ENCODE results near the gene SIRPD. TPM values are rescaled to one million over a fixed set of nuclear protein-coding genes. Genes with fewer than 3 reads are reported as not detected.

The SIRPD gene
- total RNA-seq, 1 experiment from 2014 or later = 0.18 TPM

DNA sequence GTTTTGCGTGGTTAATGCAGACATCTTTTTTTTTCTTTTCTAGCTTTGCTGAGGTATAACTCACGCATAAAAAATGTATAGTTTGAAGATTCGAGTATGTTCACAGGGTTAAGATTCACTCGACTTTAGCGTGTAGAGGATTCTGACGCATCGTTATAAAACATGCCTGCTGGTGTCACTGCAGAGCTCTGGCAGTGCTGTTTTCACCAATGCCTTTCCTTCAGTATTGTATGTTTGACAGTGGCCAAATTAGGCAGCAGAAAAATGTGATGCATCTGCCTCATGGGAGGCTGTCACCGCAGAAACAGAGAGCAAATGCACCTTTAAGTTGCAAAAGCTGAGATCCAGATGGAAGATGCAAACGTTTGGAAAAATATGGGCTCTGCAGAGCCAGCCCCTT is 48.3 kb downstream of the SIRPD start:
- TF ChIP-seq EZH2 (IDR thresholded peaks at IDR 0.05; ENCODE audit: low read length, unreplicated experiment) (no peak), EZH2phosphoT487 (IDR thresholded peaks at IDR 0.05; ENCODE audit: borderline replicate concordance, low read length) (no peak)
- TF ChIP-seq, protein P1, sequence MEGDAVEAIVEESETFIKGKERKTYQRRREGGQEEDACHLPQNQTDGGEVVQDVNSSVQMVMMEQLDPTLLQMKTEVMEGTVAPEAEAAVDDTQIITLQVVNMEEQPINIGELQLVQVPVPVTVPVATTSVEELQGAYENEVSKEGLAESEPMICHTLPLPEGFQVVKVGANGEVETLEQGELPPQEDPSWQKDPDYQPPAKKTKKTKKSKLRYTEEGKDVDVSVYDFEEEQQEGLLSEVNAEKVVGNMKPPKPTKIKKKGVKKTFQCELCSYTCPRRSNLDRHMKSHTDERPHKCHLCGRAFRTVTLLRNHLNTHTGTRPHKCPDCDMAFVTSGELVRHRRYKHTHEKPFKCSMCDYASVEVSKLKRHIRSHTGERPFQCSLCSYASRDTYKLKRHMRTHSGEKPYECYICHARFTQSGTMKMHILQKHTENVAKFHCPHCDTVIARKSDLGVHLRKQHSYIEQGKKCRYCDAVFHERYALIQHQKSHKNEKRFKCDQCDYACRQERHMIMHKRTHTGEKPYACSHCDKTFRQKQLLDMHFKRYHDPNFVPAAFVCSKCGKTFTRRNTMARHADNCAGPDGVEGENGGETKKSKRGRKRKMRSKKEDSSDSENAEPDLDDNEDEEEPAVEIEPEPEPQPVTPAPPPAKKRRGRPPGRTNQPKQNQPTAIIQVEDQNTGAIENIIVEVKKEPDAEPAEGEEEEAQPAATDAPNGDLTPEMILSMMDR (conservative IDR thresholded peaks at IDR 0.05; ENCODE audit: low read depth, low read length) = peak; percentile 89
- DNase-seq = peak; percentile 90
- H3K9me2 ChIP-seq (replicated peaks; ENCODE audit: low read length) = no peaks in the 10 kb centered on the region
- peak overlapping the region; percentile 13; the same call in 1 of the 2 replicates for H3K9ac ChIP-seq (ENCODE audit: low read length)
- peak overlapping the region; percentile 41 for H3K27ac ChIP-seq (ENCODE audit: low read length)
- peaks cover 50% of the 10 kb centered on the region for H3K4me1 ChIP-seq (ENCODE audit: insufficient read depth, low read length)
- intact Hi-C loops (cut with micrococcal nuclease) = loop anchor here (1.0 to 2.0 kb wide), 5 partner anchors 60 to 291 kb away; no protein-coding TSS in a partner anchor
- no peaks in the 10 kb centered on the region for H3K79me2 ChIP-seq (ENCODE audit: low read length)
- no TSS peak for BruUV-seq (replicated peaks)
- POLR2A ChIA-PET (ENCODE audit: unreplicated experiment) = interaction anchor here (0.5 to 0.7 kb wide), 2 partner anchors 19 to 303 kb away, joined by 5 read pairs; no protein-coding TSS in a partner anchor
- no peaks in the 10 kb centered on the region for H3K9me3 ChIP-seq (ENCODE audit: low read length)
- H4K20me1 ChIP-seq (ENCODE audit: low read length) = no peaks in the 10 kb centered on the region
- H3K4me3 ChIP-seq (ENCODE audit: low read length) = no peak overlapping the region
- peak overlapping the region; percentile 9; the same call in 1 of the 2 replicates for H3K4me2 ChIP-seq (ENCODE audit: low read length)
- no peaks in the 10 kb centered on the region for H3F3A ChIP-seq (ENCODE audit: low read length, unreplicated experiment)
- H3K36me3 ChIP-seq (ENCODE audit: low read depth, low read length) = no peaks in the 10 kb centered on the region
- CTCF ChIA-PET = interaction anchor here (0.5 to 3.2 kb wide), 7 partner anchors 58 to 587 kb away, joined by 3 to 32 read pairs (median 4); no protein-coding TSS in a partner anchor
- H2AFZ ChIP-seq (ENCODE audit: low read length) = peak overlapping the region; percentile 57
- H3K27me3 ChIP-seq (ENCODE audit: low read length) = no peaks in the 10 kb centered on the region
- peak; percentile 85 for ATAC-seq

GRCh38 chr20:1508574-1508973 is 48.9 kb downstream of the SIRPD start:
- Histone ChIP-seq H3K9ac (ENCODE audit: low read length) (no peak overlapping the region), H4K20me1 (ENCODE audit: low read length) (no peaks in the 10 kb centered on the region), H3K36me3 (ENCODE audit: low read depth, low read length) (no peaks in the 10 kb centered on the region; the same call in 1 of the 2 replicates), H3K4me2 (ENCODE audit: low read length) (no peak overlapping the region), H3K9me3 (ENCODE audit: low read length) (no peaks in the 10 kb centered on the region), H3K27ac (ENCODE audit: low read length) (peak overlapping the region; percentile 41), H3K4me3 (ENCODE audit: low read length) (no peak overlapping the region), H3K79me2 (ENCODE audit: low read length) (no peaks in the 10 kb centered on the region), H3K9me2 (replicated peaks; ENCODE audit: low read length) (no peaks in the 10 kb centered on the region), H3K27me3 (ENCODE audit: low read length) (no peaks in the 10 kb centered on the region), H2AFZ (ENCODE audit: low read length) (peak overlapping the region; percentile 57; the same call in 1 of the 2 replicates), H3F3A (ENCODE audit: low read length, unreplicated experiment) (no peaks in the 10 kb centered on the region), H3K4me1 (ENCODE audit: insufficient read depth, low read length) (peaks cover 55% of the 10 kb centered on the region)
- POLR2A ChIA-PET (ENCODE audit: unreplicated experiment) = no interaction called here
- DNase-seq (peak; percentile 32), ATAC-seq (no peak)
- BruUV-seq (replicated peaks) = no TSS peak
- CTCF ChIA-PET = interaction anchor here (0.6 to 3.2 kb wide), 4 partner anchors 59 to 294 kb away, joined by 3 to 32 read pairs (median 4); no protein-coding TSS in a partner anchor
- TF ChIP-seq EZH2phosphoT487 (IDR thresholded peaks at IDR 0.05; ENCODE audit: borderline replicate concordance, low read length) (no peak), EZH2 (IDR thresholded peaks at IDR 0.05; ENCODE audit: low read length, unreplicated experiment) (no peak)
- TF ChIP-seq, protein P1 (conservative IDR thresholded peaks at IDR 0.05; ENCODE audit: low read depth, low read length) = no peak
- intact Hi-C loops (cut with micrococcal nuclease) = loop anchor here (2.0 kb wide), 1 partner anchor 60 kb away; no protein-coding TSS in a partner anchor

- Histone ChIP-seq H3K9me3 (ENCODE audit: low read length) (no peaks in the 10 kb centered on the region; the same call in 1 of the 2 replicates), H3F3A (ENCODE audit: low read length, unreplicated experiment) (no peaks in the 10 kb centered on the region), H3K36me3 (ENCODE audit: low read depth, low read length) (no peaks in the 10 kb centered on the region; the same call in 1 of the 2 replicates), H3K27me3 (ENCODE audit: low read length) (no peaks in the 10 kb centered on the region), H3K79me2 (ENCODE audit: low read length) (no peaks in the 10 kb centered on the region), H3K4me2 (ENCODE audit: low read length) (no peak overlapping the region), H3K9ac (ENCODE audit: low read length) (no peak overlapping the region), H3K4me3 (ENCODE audit: low read length) (no peak overlapping the region), H3K27ac (ENCODE audit: low read length) (no peak overlapping the region), H3K4me1 (ENCODE audit: insufficient read depth, low read length) (peaks cover 57% of the 10 kb centered on the region), H4K20me1 (ENCODE audit: low read length) (no peaks in the 10 kb centered on the region), H2AFZ (ENCODE audit: low read length) (no peak overlapping the region), H3K9me2 (replicated peaks; ENCODE audit: low read length) (no peaks in the 10 kb centered on the region)
- ATAC-seq (no peak), DNase-seq (no peak)
- no TSS peak for BruUV-seq (replicated peaks)
- no peak for TF ChIP-seq EZH2 (IDR thresholded peaks at IDR 0.05; ENCODE audit: low read length, unreplicated experiment)
- no peak for TF ChIP-seq EZH2phosphoT487 (IDR thresholded peaks at IDR 0.05; ENCODE audit: borderline replicate concordance, low read length)
- TF ChIP-seq, protein P1 (conservative IDR thresholded peaks at IDR 0.05; ENCODE audit: low read depth, low read length) = no peak
- intact Hi-C loops (cut with micrococcal nuclease) = no loop called here
- ChIA-PET POLR2A (ENCODE audit: unreplicated experiment) (no interaction called here), CTCF (no interaction called here)
These were observed 50.2 kb downstream of the SIRPD start for GRCh38 chr20:1507276-1507675.
